Activated naive CD4-positive, alpha-beta T cell treated with anti-CD3 and anti-CD28 coated beads for 36 hours (primary cell): ENCODE data around the gene ABCD4. TPM values are rescaled to one million over a fixed set of nuclear protein-coding genes. Genes with fewer than 3 reads are reported as not detected.
"Not testable (repeated sequence)": the region's sequence is repeated elsewhere in the genome, so short reads cannot be mapped to it uniquely, and the experiment has no call there.

Experiments used
- CTCF ChIA-PET: fragments of 350-600 bp; sonication (Branson Sonifier 250); formaldehyde crosslinking; loops from one replicate; lab custom pipeline; 2021; ENCODE audit warnings: antibody characterized with exemption; lab: Charles Lee
- DNase-seq: peaks from one replicate; pipeline ENCODE4 v3.0.0-alpha.2; 2020
- H3K27ac Mint-ChIP-seq: one replicate; pipeline ENCODE4 v1.8.0; 2021; ENCODE audit warnings: mild to moderate bottlenecking, mixed read lengths
- H3K27me3 Mint-ChIP-seq: one replicate; pipeline ENCODE4 v1.8.0; 2021; ENCODE audit warnings: low read depth, mixed read lengths
- H3K36me3 Mint-ChIP-seq: one replicate; pipeline ENCODE4 v1.8.0; 2021; ENCODE audit warnings: low read depth, mixed read lengths
- H3K4me1 Mint-ChIP-seq: one replicate; pipeline ENCODE4 v1.8.0; 2021; ENCODE audit warnings: low read depth, mixed read lengths
- H3K4me3 Mint-ChIP-seq: one replicate; pipeline ENCODE4 v1.8.0; 2021; ENCODE audit warnings: mild to moderate bottlenecking, moderate library complexity, mixed read lengths
- H3K9me3 Mint-ChIP-seq: one replicate; pipeline ENCODE4 v1.8.0; 2021; ENCODE audit warnings: mixed read lengths
- intact Hi-C: fragments of 100-400 bp; cut with micrococcal nuclease; formaldehyde crosslinking; loops from one replicate; pipeline ENCODE4 v1.15.1; 2023
- total RNA-seq, 2 experiments: library from RNA; stranded (reverse); gene quantifications; one replicate each; pipeline ENCODE4 v1.2.3, GENCODE V29; 2021

The ABCD4 gene
- total RNA-seq, 2 experiments from 2014 or later = 41.4 to 43.9 TPM

- H3K36me3 Mint-ChIP-seq = peaks cover 6% of the 10 kb centered on the region
- CTCF ChIA-PET = interaction anchor here (1.1 to 1.2 kb wide), 2 partner anchors 14 to 41 kb away, joined by 3 to 4 read pairs; no protein-coding TSS in a partner anchor
- no peaks in the 10 kb centered on the region for H3K9me3 Mint-ChIP-seq
- H3K27me3 Mint-ChIP-seq = no peaks in the 10 kb centered on the region
- intact Hi-C loops = no loop called here
- peaks cover 20% of the 10 kb centered on the region for H3K4me1 Mint-ChIP-seq
- DNase-seq = no peak
- peak overlapping the region; percentile 37 for H3K27ac Mint-ChIP-seq
- no peak overlapping the region for H3K4me3 Mint-ChIP-seq
Measured at GRCh38 chr14:74297986-74298385, 4.7 kb downstream of the ABCD4 start.

- Mint-ChIP-seq H3K27me3 (no peaks in the 10 kb centered on the region), H3K36me3 (peaks cover 10% of the 10 kb centered on the region), H3K27ac (no peak overlapping the region), H3K4me3 (no peak overlapping the region), H3K9me3 (no peaks in the 10 kb centered on the region), H3K4me1 (peaks cover 11% of the 10 kb centered on the region)
- no peak for DNase-seq
- intact Hi-C loops = no loop called here
- CTCF ChIA-PET = interaction anchor here (0.6 to 1.7 kb wide), 4 partner anchors 12 to 192 kb away, joined by 3 to 5 read pairs (median 4); no protein-coding TSS in a partner anchor
Measured at GRCh38 chr14:74296037-74296467, 6.7 kb downstream of the ABCD4 start.

DNA sequence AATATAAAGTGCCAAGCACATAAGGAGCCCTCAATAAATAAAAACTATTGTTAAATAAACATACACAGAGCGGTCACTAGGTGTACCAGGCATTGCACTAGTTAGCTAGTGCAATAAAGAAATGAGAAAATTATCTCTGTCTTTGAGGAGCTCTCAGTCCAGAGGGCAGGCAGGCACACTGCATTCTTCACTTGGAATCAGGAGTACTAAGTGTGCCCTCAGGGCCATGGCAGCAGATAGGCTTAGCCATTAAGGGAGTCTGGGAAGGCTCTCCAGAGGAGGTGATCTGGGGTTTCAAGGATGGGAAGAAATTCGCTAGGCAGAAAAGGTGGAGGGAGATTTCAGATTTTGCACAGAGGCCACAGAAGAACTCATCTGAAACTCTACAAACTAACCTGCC, 9.1 kb downstream of the ABCD4 start:
- H3K27me3 Mint-ChIP-seq = no peaks in the 10 kb centered on the region
- H3K4me3 Mint-ChIP-seq = no peak overlapping the region
- H3K9me3 Mint-ChIP-seq = no peaks in the 10 kb centered on the region
- DNase-seq = no peak
- peaks cover 10% of the 10 kb centered on the region for H3K36me3 Mint-ChIP-seq
- CTCF ChIA-PET = interaction anchor here (1.3 to 1.7 kb wide), 2 partner anchors 8 to 26 kb away, joined by 3 to 5 read pairs; partner anchors contain the start of gene ABCD4
- intact Hi-C loops = no loop called here
- peaks cover 5% of the 10 kb centered on the region for H3K4me1 Mint-ChIP-seq
- H3K27ac Mint-ChIP-seq = no peak overlapping the region

DNA sequence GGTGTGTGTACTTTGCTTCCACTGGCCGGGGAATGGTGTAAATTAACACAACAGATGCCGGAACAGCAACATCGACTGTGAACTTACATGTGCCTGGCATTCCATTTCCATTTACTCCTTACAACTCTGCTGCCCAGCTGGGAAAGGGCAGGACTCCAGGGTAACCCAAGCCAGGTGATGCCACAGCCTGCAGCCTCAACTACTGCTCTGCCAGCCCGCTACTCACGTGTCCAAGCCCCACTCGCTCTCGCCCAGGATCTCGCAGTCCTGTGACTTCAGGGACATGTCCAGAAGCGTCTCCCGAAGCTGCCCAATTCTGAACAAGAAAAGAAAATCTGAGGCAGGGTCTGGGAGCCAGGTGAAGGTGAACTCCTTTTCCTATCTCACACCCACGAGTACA, 10.7 kb downstream of the ABCD4 start:
- Mint-ChIP-seq H3K36me3 (peaks cover 8% of the 10 kb centered on the region), H3K4me1 (no peaks in the 10 kb centered on the region), H3K4me3 (no peak overlapping the region), H3K27me3 (no peaks in the 10 kb centered on the region), H3K9me3 (no peaks in the 10 kb centered on the region), H3K27ac (no peak overlapping the region)
- DNase-seq = no peak
- intact Hi-C loops = no loop called here
- CTCF ChIA-PET = interaction anchor here (1.0 to 1.2 kb wide), 2 partner anchors 10 to 17 kb away, joined by 3 to 5 read pairs; no protein-coding TSS in a partner anchor

DNA sequence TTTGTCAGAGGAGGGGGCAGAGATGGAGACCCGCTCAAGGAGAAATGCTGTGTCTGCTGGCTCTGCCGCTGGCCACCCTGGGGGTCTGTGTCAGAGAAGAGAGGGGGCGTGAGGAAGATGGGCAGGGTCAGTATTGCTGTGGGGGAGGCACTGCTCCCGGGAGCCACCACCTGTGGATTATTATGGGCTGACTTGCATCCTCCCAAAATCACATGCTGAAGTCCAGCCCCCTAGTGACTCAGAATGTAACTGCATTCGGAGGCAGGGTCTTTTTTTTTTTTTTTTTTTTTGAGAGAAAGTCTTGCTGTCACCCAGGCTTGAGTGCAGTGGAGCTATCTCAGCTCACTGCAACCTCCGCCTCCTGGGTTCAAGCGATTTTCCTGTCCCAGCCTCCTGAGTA, 12.3 kb downstream of the ABCD4 start:
- CTCF ChIA-PET = interaction anchor here (0.6 kb wide), 2 partner anchors 56 to 196 kb away, joined by 3 to 4 read pairs; no protein-coding TSS in a partner anchor
- DNase-seq = no peak
- H3K27me3 Mint-ChIP-seq = no peaks in the 10 kb centered on the region
- no peaks in the 10 kb centered on the region for H3K4me1 Mint-ChIP-seq
- H3K4me3 Mint-ChIP-seq = no peak overlapping the region
- H3K9me3 Mint-ChIP-seq = no peaks in the 10 kb centered on the region
- intact Hi-C loops = no loop called here
- H3K27ac Mint-ChIP-seq = no peak overlapping the region
- peaks cover 17% of the 10 kb centered on the region for H3K36me3 Mint-ChIP-seq

GRCh38 chr14:74289801-74290200, 12.9 kb downstream of the ABCD4 start:
- DNase-seq = no peak
- Mint-ChIP-seq H3K9me3 (no peaks in the 10 kb centered on the region), H3K27ac (no peak overlapping the region), H3K4me1 (no peaks in the 10 kb centered on the region), H3K27me3 (no peaks in the 10 kb centered on the region), H3K4me3 (no peak overlapping the region), H3K36me3 (peaks cover 17% of the 10 kb centered on the region)
- intact Hi-C loops = no loop called here
- CTCF ChIA-PET = no interaction called here

DNA sequence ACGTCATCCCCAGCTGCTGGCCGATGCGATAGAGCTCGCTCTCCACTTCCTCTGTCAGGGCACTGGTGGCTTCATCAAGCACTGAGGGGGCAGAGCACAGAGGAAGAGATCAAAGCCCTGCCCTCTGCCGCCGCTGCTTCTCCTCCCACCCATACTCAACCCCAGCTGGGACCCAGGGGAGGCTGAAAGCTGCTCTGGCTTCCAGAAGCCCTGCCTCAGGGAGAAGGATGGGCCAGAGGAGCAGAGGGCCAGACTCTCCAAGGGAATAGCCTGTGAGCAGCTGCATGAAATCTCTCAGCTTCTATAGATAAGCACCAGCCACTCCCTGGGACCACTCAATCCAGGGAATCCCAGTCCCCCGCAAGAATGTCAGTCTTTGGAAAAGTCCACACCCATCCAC, 16.0 kb downstream of the ABCD4 start:
- CTCF ChIA-PET = interaction anchor here (0.6 kb wide), 1 partner anchor 79 kb away, joined by 3 read pairs; no protein-coding TSS in a partner anchor
- Mint-ChIP-seq H3K27me3 (no peaks in the 10 kb centered on the region), H3K36me3 (peaks cover 23% of the 10 kb centered on the region), H3K4me1 (no peaks in the 10 kb centered on the region), H3K9me3 (no peaks in the 10 kb centered on the region), H3K4me3 (no peak overlapping the region), H3K27ac (no peak overlapping the region)
- DNase-seq = no peak
- intact Hi-C loops = no loop called here

GRCh38 chr14:74281069-74281468, 21.7 kb downstream of the ABCD4 start:
- H3K4me3 Mint-ChIP-seq = no peak overlapping the region
- intact Hi-C loops = no loop called here
- no peaks in the 10 kb centered on the region for H3K27me3 Mint-ChIP-seq
- H3K27ac Mint-ChIP-seq = no peak overlapping the region
- peaks cover 10% of the 10 kb centered on the region for H3K9me3 Mint-ChIP-seq
- no peak for DNase-seq
- H3K36me3 Mint-ChIP-seq = peaks cover 20% of the 10 kb centered on the region
- CTCF ChIA-PET = interaction anchor here (1.3 kb wide), 1 partner anchor 25 kb away, joined by 5 read pairs; no protein-coding TSS in a partner anchor
- H3K4me1 Mint-ChIP-seq = no peaks in the 10 kb centered on the region

DNA sequence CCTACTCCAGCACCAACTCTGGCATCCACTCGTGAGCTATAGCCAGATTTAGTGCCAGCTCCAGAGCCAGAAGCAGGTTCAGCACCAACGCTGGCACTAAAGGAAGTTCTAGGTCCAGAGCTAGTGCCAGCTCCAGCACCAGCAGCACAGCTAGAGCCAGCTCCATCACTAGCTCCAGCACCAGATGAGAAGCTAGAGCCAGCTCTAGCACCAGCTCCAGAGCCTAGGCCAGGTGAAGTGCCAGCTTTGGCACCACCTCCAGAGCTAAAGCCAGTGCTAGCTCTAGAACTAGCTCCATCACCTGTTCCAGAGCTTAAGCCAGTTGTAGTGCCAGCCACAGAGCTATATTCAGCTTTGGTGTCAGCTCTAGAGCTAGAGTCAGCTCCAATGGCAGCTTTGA, 24.7 kb downstream of the ABCD4 start:
- CTCF ChIA-PET = no interaction called here
- H3K36me3 Mint-ChIP-seq = peaks cover 8% of the 10 kb centered on the region

GRCh38 chr14:74275241-74275841, 27.4 kb downstream of the ABCD4 start:
- H3K36me3 Mint-ChIP-seq = no peaks in the 10 kb centered on the region
- H3K27me3 Mint-ChIP-seq = no peaks in the 10 kb centered on the region
- CTCF ChIA-PET = interaction anchor here (0.5 to 1.2 kb wide), 2 partner anchors 18 to 1043 kb away, joined by 3 to 5 read pairs; no protein-coding TSS in a partner anchor
- H3K9me3 Mint-ChIP-seq = peaks cover 10% of the 10 kb centered on the region
- no peak for DNase-seq
- no peak overlapping the region for H3K27ac Mint-ChIP-seq
- intact Hi-C loops = no loop called here
- no peaks in the 10 kb centered on the region for H3K4me1 Mint-ChIP-seq
- no peak overlapping the region for H3K4me3 Mint-ChIP-seq

More for the DNA sequence above, 24.7 kb downstream of the ABCD4 start:
- intact Hi-C loops = no loop called here
- no peak overlapping the region for H3K4me3 Mint-ChIP-seq
- no peaks in the 10 kb centered on the region for H3K27me3 Mint-ChIP-seq
- peaks cover 10% of the 10 kb centered on the region for H3K9me3 Mint-ChIP-seq
- no peak overlapping the region for H3K27ac Mint-ChIP-seq
- no peaks in the 10 kb centered on the region for H3K4me1 Mint-ChIP-seq
- DNase-seq = no peak

DNA sequence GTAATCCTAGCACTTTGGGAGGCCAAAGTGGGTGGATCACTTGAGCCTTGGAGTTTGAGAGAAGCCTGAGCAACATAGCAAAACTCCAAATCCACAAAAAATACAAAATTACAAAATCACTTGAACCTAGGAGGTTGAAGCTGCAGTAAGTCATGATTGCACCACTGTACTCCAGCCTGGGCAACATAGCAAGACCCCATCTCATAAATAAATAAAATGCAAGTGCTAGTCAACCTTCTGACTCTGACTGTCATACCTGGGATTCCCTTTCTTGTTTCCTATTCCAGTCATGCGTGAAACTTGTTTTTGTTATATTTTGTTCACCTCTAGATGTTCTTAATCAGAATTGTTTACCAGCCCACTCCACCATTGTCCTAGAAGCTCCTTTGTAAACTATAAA, 31.4 kb downstream of the ABCD4 start:
- no peaks in the 10 kb centered on the region for H3K9me3 Mint-ChIP-seq
- DNase-seq = no peak
- no peaks in the 10 kb centered on the region for H3K4me1 Mint-ChIP-seq
- H3K27ac Mint-ChIP-seq = no peak overlapping the region
- H3K27me3 Mint-ChIP-seq = no peaks in the 10 kb centered on the region
- CTCF ChIA-PET = no interaction called here
- intact Hi-C loops = no loop called here
- no peaks in the 10 kb centered on the region for H3K36me3 Mint-ChIP-seq
- no peak overlapping the region for H3K4me3 Mint-ChIP-seq

GRCh38 chr14:74270382-74271177, 32.2 kb downstream of the ABCD4 start:
- intact Hi-C loops, H3K4me1 Mint-ChIP-seq, H3K36me3 Mint-ChIP-seq, H3K27me3 Mint-ChIP-seq, DNase-seq, H3K4me3 Mint-ChIP-seq, H3K9me3 Mint-ChIP-seq, H3K27ac Mint-ChIP-seq, CTCF ChIA-PET: not testable (repeated sequence)
